ENCODE data around the gene AREG.

The AREG gene

DNA sequence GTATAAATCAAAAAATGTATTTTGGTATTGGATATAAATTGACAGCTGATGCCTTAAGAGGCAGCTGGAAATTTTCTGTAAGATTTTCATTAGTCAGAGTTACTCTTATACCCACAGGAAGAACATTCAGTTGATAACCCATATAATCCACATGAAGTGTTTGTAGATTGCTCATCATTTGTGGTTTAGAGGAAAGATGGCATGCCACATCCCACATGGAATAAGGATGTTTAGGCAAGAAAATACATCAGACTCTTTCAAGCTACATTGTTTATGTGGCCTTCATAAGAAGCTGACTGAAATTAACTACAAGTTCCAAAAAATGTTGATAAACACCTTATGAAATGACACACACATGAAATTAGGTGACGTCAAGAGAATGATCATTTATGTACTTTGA, 56.6 kb downstream of the AREG start:
- in situ Hi-C loops (cut with MboI; ENCODE audit: low sequenced_read_pairs): loop anchor here (25.0 kb wide), 1 partner anchor 114 kb away; no protein-coding TSS in a partner anchor

GRCh38 chr4:74503580-74503979, 58.6 kb downstream of the AREG start:
- in situ Hi-C loops (cut with MboI; ENCODE audit: low sequenced_read_pairs): loop anchor here (25.0 kb wide), 1 partner anchor 116 kb away; no protein-coding TSS in a partner anchor

DNA sequence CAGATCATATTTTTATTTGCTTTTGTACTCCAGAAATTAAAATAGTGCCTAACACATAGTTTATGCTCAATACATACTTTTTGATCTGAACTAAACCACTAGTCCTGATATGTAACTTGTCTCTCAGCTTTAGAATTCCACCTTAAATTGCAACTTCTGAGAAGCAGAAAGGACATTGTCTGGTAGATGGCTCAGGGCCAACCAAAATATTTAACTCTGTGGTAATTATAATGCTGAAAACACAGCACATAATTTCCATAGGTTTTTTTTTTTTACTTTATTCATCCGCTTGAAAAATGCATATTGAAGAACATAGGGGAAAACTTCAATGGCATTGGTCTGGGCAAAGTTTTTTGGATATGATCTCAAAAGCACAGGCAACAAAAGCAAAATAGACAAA, 59.3 kb downstream of the AREG start:
- in situ Hi-C loops (cut with MboI; ENCODE audit: low sequenced_read_pairs): loop anchor here (25.0 kb wide), 1 partner anchor 117 kb away; no protein-coding TSS in a partner anchor

Measured in HL-60/S4 (cell line).